ENCODE data around the gene EHMT1. TPM values are rescaled to one million over a fixed set of nuclear protein-coding genes. Genes with fewer than 3 reads are reported as not detected.

The EHMT1 gene
- total and polyA plus RNA-seq, 9 of the 15 experiments (the other 6 are each of a cell fraction or from before 2014, with no cell fraction given), result 2.2 to 76.0 (median 36.4) TPM

GRCh38 chr9:137611623-137612609 lies 6.9 kb upstream of the EHMT1 start (continued):
- TF ChIP-seq, protein P1, sequence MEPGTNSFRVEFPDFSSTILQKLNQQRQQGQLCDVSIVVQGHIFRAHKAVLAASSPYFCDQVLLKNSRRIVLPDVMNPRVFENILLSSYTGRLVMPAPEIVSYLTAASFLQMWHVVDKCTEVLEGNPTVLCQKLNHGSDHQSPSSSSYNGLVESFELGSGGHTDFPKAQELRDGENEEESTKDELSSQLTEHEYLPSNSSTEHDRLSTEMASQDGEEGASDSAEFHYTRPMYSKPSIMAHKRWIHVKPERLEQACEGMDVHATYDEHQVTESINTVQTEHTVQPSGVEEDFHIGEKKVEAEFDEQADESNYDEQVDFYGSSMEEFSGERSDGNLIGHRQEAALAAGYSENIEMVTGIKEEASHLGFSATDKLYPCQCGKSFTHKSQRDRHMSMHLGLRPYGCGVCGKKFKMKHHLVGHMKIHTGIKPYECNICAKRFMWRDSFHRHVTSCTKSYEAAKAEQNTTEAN (CRISPR knock-in tag; IDR thresholded peaks at IDR 0.05), result no peak
- no peak for TF ChIP-seq NR4A1 (CRISPR knock-in tag; IDR thresholded peaks at IDR 0.05)
- no peak for TF ChIP-seq NR4A1 (tag; IDR thresholded peaks at IDR 0.05)
- no peak for TF ChIP-seq RCOR1 (IDR thresholded peaks at IDR 0.05; ENCODE audit: borderline replicate concordance in 1 of 2, low read depth in 2 of 2, low read length in 2 of 2)
- no peak for TF ChIP-seq ZNF785 (CRISPR knock-in tag; IDR thresholded peaks at IDR 0.05)
- TF ChIP-seq SMC3 (conservative IDR thresholded peaks at IDR 0.05; ENCODE audit: insufficient read depth, low read depth, low read length), result no peak
- no peak for TF ChIP-seq ZNF24 (IDR thresholded peaks at IDR 0.05)
- no peak for TF ChIP-seq NRF1 (conservative IDR thresholded peaks at IDR 0.05 in 1 of 2, IDR thresholded peaks at IDR 0.05 in 1 of 2)
- TF ChIP-seq SRF (CRISPR knock-in tag; IDR thresholded peaks at IDR 0.05), result no peak
- TF ChIP-seq ZNF41 (CRISPR knock-in tag; conservative IDR thresholded peaks at IDR 0.05), result no peak
- 0 out of 2 replicates have a peak, but pooled peaks have one; percentile 13 for TF ChIP-seq ZFX (CRISPR knock-in tag; IDR thresholded peaks at IDR 0.05)
- TF ChIP-seq, protein P2, sequence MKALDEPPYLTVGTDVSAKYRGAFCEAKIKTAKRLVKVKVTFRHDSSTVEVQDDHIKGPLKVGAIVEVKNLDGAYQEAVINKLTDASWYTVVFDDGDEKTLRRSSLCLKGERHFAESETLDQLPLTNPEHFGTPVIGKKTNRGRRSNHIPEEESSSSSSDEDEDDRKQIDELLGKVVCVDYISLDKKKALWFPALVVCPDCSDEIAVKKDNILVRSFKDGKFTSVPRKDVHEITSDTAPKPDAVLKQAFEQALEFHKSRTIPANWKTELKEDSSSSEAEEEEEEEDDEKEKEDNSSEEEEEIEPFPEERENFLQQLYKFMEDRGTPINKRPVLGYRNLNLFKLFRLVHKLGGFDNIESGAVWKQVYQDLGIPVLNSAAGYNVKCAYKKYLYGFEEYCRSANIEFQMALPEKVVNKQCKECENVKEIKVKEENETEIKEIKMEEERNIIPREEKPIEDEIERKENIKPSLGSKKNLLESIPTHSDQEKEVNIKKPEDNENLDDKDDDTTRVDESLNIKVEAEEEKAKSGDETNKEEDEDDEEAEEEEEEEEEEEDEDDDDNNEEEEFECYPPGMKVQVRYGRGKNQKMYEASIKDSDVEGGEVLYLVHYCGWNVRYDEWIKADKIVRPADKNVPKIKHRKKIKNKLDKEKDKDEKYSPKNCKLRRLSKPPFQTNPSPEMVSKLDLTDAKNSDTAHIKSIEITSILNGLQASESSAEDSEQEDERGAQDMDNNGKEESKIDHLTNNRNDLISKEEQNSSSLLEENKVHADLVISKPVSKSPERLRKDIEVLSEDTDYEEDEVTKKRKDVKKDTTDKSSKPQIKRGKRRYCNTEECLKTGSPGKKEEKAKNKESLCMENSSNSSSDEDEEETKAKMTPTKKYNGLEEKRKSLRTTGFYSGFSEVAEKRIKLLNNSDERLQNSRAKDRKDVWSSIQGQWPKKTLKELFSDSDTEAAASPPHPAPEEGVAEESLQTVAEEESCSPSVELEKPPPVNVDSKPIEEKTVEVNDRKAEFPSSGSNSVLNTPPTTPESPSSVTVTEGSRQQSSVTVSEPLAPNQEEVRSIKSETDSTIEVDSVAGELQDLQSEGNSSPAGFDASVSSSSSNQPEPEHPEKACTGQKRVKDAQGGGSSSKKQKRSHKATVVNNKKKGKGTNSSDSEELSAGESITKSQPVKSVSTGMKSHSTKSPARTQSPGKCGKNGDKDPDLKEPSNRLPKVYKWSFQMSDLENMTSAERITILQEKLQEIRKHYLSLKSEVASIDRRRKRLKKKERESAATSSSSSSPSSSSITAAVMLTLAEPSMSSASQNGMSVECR (CRISPR knock-in tag; IDR thresholded peaks at IDR 0.05), result 0 out of 2 replicates have a peak, but pooled peaks have one; percentile 32
- TF ChIP-seq SMARCA4 (IDR thresholded peaks at IDR 0.05), result no peak
- no peak for TF ChIP-seq ZBTB9 (CRISPR knock-in tag; IDR thresholded peaks at IDR 0.05)
- peak; percentile 11; the same call in 1 of the 2 replicates for TF ChIP-seq CBFA2T3 (IDR thresholded peaks at IDR 0.05)
- TF ChIP-seq TBP (optimal IDR thresholded peaks at IDR 0.05; ENCODE audit: low read depth, low read length), result no peak
- TF ChIP-seq BHLHE40 (IDR thresholded peaks at IDR 0.05; ENCODE audit: low read length), result peak; percentile 90
- TF ChIP-seq PHF21A (IDR thresholded peaks at IDR 0.05; ENCODE audit: borderline replicate concordance, low read depth), result no peak
- no peak for TF ChIP-seq ZC3H11A (IDR thresholded peaks at IDR 0.05; ENCODE audit: low read depth, low read length)
- TF ChIP-seq NFATC3 (IDR thresholded peaks at IDR 0.05), result no peak
- TF ChIP-seq CREB1 (IDR thresholded peaks at IDR 0.05), result no peak
- no peak for TF ChIP-seq CREB1 (CRISPR knock-in tag; IDR thresholded peaks at IDR 0.05)
- TF ChIP-seq ETV1 (tag; conservative IDR thresholded peaks at IDR 0.05; ENCODE audit: low read depth), result no peak
